Measurements from ENCODE around the gene IPCEF1.

GRCh38 chr6:154379585-154379984, 23.0 kb upstream of the IPCEF1 start:
- no peak for TF ChIP-seq POLR2AphosphoS5 (IDR thresholded peaks at IDR 0.05)
- TF ChIP-seq, protein P1, sequence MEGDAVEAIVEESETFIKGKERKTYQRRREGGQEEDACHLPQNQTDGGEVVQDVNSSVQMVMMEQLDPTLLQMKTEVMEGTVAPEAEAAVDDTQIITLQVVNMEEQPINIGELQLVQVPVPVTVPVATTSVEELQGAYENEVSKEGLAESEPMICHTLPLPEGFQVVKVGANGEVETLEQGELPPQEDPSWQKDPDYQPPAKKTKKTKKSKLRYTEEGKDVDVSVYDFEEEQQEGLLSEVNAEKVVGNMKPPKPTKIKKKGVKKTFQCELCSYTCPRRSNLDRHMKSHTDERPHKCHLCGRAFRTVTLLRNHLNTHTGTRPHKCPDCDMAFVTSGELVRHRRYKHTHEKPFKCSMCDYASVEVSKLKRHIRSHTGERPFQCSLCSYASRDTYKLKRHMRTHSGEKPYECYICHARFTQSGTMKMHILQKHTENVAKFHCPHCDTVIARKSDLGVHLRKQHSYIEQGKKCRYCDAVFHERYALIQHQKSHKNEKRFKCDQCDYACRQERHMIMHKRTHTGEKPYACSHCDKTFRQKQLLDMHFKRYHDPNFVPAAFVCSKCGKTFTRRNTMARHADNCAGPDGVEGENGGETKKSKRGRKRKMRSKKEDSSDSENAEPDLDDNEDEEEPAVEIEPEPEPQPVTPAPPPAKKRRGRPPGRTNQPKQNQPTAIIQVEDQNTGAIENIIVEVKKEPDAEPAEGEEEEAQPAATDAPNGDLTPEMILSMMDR (IDR thresholded peaks at IDR 0.05), result no peak

Measured in suprapubic skin (tissue), 3 donors.